Endothelial cell of umbilical vein (primary cell): ENCODE data around the gene MED25. TPM values are rescaled to one million over a fixed set of nuclear protein-coding genes. Genes with fewer than 3 reads are reported as not detected.

Experiments used
- BruUV-seq: library from RNA; stranded (reverse); fragments of 400-500 nt; replicated peaks from 2 replicates; lab custom pipeline; 2021; lab: Mats Ljungman, UMichigan
- CTCF ChIA-PET: fragments of 300-600, 350-600 bp; sonication (Branson Sonifier 250); formaldehyde crosslinking; loops from one replicate; lab custom pipeline; 2021; ENCODE audit warnings: antibody characterized with exemption, inconsistent platforms; lab: Charles Lee
- POLR2A ChIA-PET: fragments of 300-600, 350-600 bp; sonication (Branson Sonifier 250); formaldehyde crosslinking; loops from one replicate; lab custom pipeline; 2021; ENCODE audit warnings: antibody characterized with exemption, inconsistent platforms; lab: Charles Lee
- DNase-seq: peaks from one replicate; pipeline ENCODE4 v3.0.0-alpha.2; 2011; ENCODE audit warnings: low read depth, low spot score
- FAIRE-seq: peaks from 2 replicates; lab custom pipeline; 2011; peaks lifted over from hg19 to GRCh38; lab: Jason Lieb, UNC
- H2AFZ ChIP-seq: 2 replicates; pipeline ENCODE4 v1.6.0; 2012; ENCODE audit warnings: low read depth, low read length, control low read depth, inconsistent platforms
- H3K27ac ChIP-seq: 2 replicates; pipeline ENCODE4 v1.5.1; 2011; ENCODE audit warnings: low read depth, mild to moderate bottlenecking, control low read depth, low read length, moderate library complexity; ENCODE audit not compliant: insufficient read depth
- H3K27me3 ChIP-seq, 2 experiments: 2 replicates each; pipeline versions ENCODE4 v1.6.0 to v1.6.1; 2011; ENCODE audit warnings: low read length in 2 of 2, mixed read lengths in 1 of 2; ENCODE audit not compliant: control insufficient read depth in 2 of 2, insufficient read depth in 2 of 2
- H3K36me3 ChIP-seq, 2 experiments: 2 replicates in 1 of 2; 3 replicates in 1 of 2; pipeline ENCODE4 v1.5.1; 2011; ENCODE audit warnings: low read length in 2 of 2, mild to moderate bottlenecking in 1 of 2, moderate library complexity in 1 of 2; ENCODE audit not compliant: control insufficient read depth in 2 of 2, insufficient read depth in 2 of 2; ENCODE audit errors: extremely low read depth in 1 of 2
- H3K4me1 ChIP-seq: 3 replicates; pipeline ENCODE4 v1.5.1; 2011; ENCODE audit warnings: mild to moderate bottlenecking, low read length; ENCODE audit not compliant: control insufficient read depth, insufficient read depth; ENCODE audit errors: extremely low read depth
- H3K4me2 ChIP-seq: 2 replicates; pipeline ENCODE4 v1.6.1; 2011; ENCODE audit warnings: low read length, control low read depth, mixed read lengths; ENCODE audit not compliant: insufficient read depth
- H3K4me3 ChIP-seq, 3 experiments: fragments of 200-600 bp in 1 of 3; sonication (generic), shearing (Covaris generic) in 1 of 3; replicated peaks in 1 of 3; 2 replicates each; pipeline ENCODE4 v1.5.1; 2011 to 2016; ENCODE audit warnings: control low read depth in 3 of 3, low read length in 3 of 3, mild to moderate bottlenecking in 2 of 3, inconsistent platforms in 1 of 3, low read depth in 1 of 3, moderate library complexity in 1 of 3; ENCODE audit not compliant: insufficient read depth in 1 of 3
- H3K79me2 ChIP-seq: 2 replicates; pipeline ENCODE4 v1.6.0; 2012; ENCODE audit warnings: low read length, inconsistent platforms; ENCODE audit not compliant: control insufficient read depth, insufficient read depth
- H3K9ac ChIP-seq: replicated peaks from 2 replicates; pipeline ENCODE3; 2011; ENCODE audit warnings: low read length, control low read depth; ENCODE audit not compliant: insufficient read depth; ENCODE audit errors: extremely low read depth
- H3K9me1 ChIP-seq: replicated peaks from 3 replicates; pipeline ENCODE4 v1.6.0; 2011; ENCODE audit warnings: mild to moderate bottlenecking, low read length; ENCODE audit not compliant: control insufficient read depth, insufficient read depth; ENCODE audit errors: extremely low read depth
- H3K9me3 ChIP-seq: replicated peaks from 2 replicates; pipeline ENCODE4 v1.5.1; 2012; ENCODE audit warnings: low read length, inconsistent platforms; ENCODE audit not compliant: control insufficient read depth, insufficient read depth
- H4K20me1 ChIP-seq: replicated peaks from 2 replicates; pipeline ENCODE3; 2011; ENCODE audit warnings: mild to moderate bottlenecking, low read length; ENCODE audit not compliant: control insufficient read depth, insufficient read depth; ENCODE audit errors: extremely low read depth
- EZH2 ChIP-seq: IDR thresholded peaks from 2 replicates; pipeline ENCODE4 v1.6.1; 2012; ENCODE audit warnings: borderline replicate concordance, low read depth, mild to moderate bottlenecking, moderate library complexity, low read length, inconsistent platforms; ENCODE audit not compliant: severe bottlenecking
- FOS ChIP-seq: IDR thresholded peaks from 2 replicates; pipeline ENCODE4 v1.6.1; 2011; ENCODE audit warnings: mild to moderate bottlenecking, low read length, moderate library complexity, borderline replicate concordance; ENCODE audit not compliant: insufficient read depth
- GATA2 ChIP-seq: IDR thresholded peaks from 2 replicates; pipeline ENCODE4 v1.7.0; 2011; ENCODE audit warnings: low read depth, mild to moderate bottlenecking, moderate library complexity, mixed read lengths, low read length; ENCODE audit not compliant: insufficient read length, insufficient read depth
- JUN ChIP-seq: IDR thresholded peaks from 2 replicates; pipeline ENCODE4 v1.6.1; 2011; ENCODE audit warnings: borderline replicate concordance, low read depth; ENCODE audit not compliant: insufficient read length, insufficient read depth
- MYC ChIP-seq: IDR thresholded peaks from one replicate; pipeline ENCODE4 v1.6.1; 2011; ENCODE audit warnings: mild to moderate bottlenecking, low read depth, low read length
- POLR2A ChIP-seq: IDR thresholded peaks from 2 replicates; pipeline ENCODE4 v1.6.1; 2012; ENCODE audit warnings: low read depth, mild to moderate bottlenecking, control low read depth, low read length
- POLR2AphosphoS5 ChIP-seq: IDR thresholded peaks from 2 replicates; pipeline ENCODE4 v1.6.1; 2012; ENCODE audit warnings: low read depth, mild to moderate bottlenecking, control low read depth, low read length, moderate library complexity; ENCODE audit not compliant: insufficient read depth
- dilution Hi-C: fragments of 300-500 bp; cut with MboI; formaldehyde crosslinking; loops from one replicate; pipeline ENCODE4 v1.15.0; 2019; ENCODE audit warnings: low sequenced_read_pairs; ENCODE audit not compliant: extremely low pct_ligation_motif_present
- intact Hi-C: fragments of 100-400 bp; cut with micrococcal nuclease; formaldehyde crosslinking; loops from one replicate; pipeline ENCODE4 v1.10.0; 2022
- microRNA-seq: library from miRNA; unstranded; fragments of <30 nt; microRNA quantifications from one replicate; pipeline ENCODE4 v1.2.0, GENCODE V29; 2021; ENCODE audit warnings: borderline number of aligned reads, borderline replicate concordance
- polyA plus RNA-seq, 4 experiments: library from polyadenylated mRNA; depleted of rRNA in 3 of 4; stranded (reverse) in 3 of 4; unstranded in 1 of 4; fragments of >200 nt; gene quantifications; 2 replicates each; pipeline versions ENCODE4 v1.2.1 to v1.2.3, GENCODE V29; 2011 to 2012; ENCODE audit warnings: missing spikeins in 1 of 4
- small RNA-seq: library from RNA; depleted of rRNA; stranded (forward); fragments of <200 nt; gene quantifications from one replicate; pipeline ENCODE3, GENCODE V24; 2012; ENCODE audit warnings: low replicate concordance, low read depth; ENCODE audit not compliant: insufficient read depth, insufficient read length
- total RNA-seq: library from RNA; stranded (reverse); gene quantifications from 2 replicates; pipeline ENCODE4 v1.2.3, GENCODE V29; 2021
- TF ChIP-seq, protein P1 (sequence below), 2 donors: IDR thresholded peaks; 1 replicate in 1 of 2; 2 replicates in 1 of 2; pipeline ENCODE4 v1.5.1; 2011; ENCODE audit warnings: low read length in 2 of 2, mild to moderate bottlenecking in 2 of 2, moderate library complexity in 2 of 2, control low read depth in 1 of 2, inconsistent platforms in 1 of 2, low read depth in 1 of 2; ENCODE audit not compliant: insufficient read depth in 1 of 2; ENCODE audit errors: extremely low read depth in 1 of 2
- TF ChIP-seq, protein P2 (sequence below): IDR thresholded peaks from 2 replicates; pipeline ENCODE4 v1.6.1; 2011; ENCODE audit not compliant: insufficient read depth, insufficient read length

The MED25 gene
- total and polyA plus RNA-seq, 2 donors (not counting 3 experiments of a cell fraction or from before 2014, with no cell fraction given) = 31.7 to 62.9 TPM

DNA sequence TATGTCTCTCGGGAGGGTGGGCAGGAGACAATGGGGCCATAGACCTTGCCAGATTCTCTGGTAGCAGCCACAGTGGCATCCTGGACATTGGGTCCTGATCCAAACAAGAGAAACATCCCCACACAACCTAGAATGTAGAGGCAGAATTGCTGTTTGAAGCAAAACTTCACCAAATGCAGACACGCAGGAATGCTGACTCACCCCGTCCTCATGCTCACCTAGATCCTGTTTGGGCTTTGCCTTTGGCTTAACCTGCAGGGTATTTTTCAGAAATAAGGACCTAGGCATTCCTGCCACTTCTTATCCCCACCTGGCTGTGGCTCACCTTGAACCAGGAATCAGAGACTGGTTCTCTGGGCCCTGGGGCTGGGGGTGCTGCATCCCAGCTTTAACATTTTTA is 66.7 kb downstream of the MED25 start:
- intact Hi-C loops (no loop called here), dilution Hi-C loops (no loop called here)
- Histone ChIP-seq H2AFZ (no peak overlapping the region), H3K27me3 (no peaks in the 10 kb centered on the region), H3K9ac (no peak overlapping the region), H3K36me3 (peaks cover 18 to 45% of the 10 kb centered on the region in 2 experiments), H3K27ac (no peak overlapping the region), H3K4me2 (no peak overlapping the region), H3K4me3 (no peak overlapping the region), H3K4me1 (no peaks in the 10 kb centered on the region), H3K9me1 (no peaks in the 10 kb centered on the region), H3K9me3 (no peaks in the 10 kb centered on the region), H3K79me2 (no peaks in the 10 kb centered on the region), H4K20me1 (no peaks in the 10 kb centered on the region)
- POLR2A ChIA-PET = no interaction called here
- DNase-seq (no peak), FAIRE-seq (no peak)
- no TSS peak for BruUV-seq
- TF ChIP-seq, protein P1, sequence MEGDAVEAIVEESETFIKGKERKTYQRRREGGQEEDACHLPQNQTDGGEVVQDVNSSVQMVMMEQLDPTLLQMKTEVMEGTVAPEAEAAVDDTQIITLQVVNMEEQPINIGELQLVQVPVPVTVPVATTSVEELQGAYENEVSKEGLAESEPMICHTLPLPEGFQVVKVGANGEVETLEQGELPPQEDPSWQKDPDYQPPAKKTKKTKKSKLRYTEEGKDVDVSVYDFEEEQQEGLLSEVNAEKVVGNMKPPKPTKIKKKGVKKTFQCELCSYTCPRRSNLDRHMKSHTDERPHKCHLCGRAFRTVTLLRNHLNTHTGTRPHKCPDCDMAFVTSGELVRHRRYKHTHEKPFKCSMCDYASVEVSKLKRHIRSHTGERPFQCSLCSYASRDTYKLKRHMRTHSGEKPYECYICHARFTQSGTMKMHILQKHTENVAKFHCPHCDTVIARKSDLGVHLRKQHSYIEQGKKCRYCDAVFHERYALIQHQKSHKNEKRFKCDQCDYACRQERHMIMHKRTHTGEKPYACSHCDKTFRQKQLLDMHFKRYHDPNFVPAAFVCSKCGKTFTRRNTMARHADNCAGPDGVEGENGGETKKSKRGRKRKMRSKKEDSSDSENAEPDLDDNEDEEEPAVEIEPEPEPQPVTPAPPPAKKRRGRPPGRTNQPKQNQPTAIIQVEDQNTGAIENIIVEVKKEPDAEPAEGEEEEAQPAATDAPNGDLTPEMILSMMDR (IDR thresholded peaks at IDR 0.05; ENCODE audit: extremely low read depth in 1 of 2, insufficient read depth in 1 of 2, low read depth in 1 of 2, low read length in 2 of 2) = no peak
- TF ChIP-seq JUN (no peak), POLR2A (no peak), FOS (no peak), MYC (no peak), POLR2AphosphoS5 (no peak), GATA2 (no peak), EZH2 (no peak)
- TF ChIP-seq, protein P2, sequence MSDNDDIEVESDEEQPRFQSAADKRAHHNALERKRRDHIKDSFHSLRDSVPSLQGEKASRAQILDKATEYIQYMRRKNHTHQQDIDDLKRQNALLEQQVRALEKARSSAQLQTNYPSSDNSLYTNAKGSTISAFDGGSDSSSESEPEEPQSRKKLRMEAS = no peak
- CTCF ChIA-PET = no interaction called here

Small RNA genes within 50 kb of the gene (microRNA-seq; reads per million reads assigned to microRNA genes)
- gene MIR4749 (2.3 reads per million), gene MIR6799 (not detected), gene MIR6800 (not detected)

Small RNA genes within 50 kb of the gene (small RNA-seq; reads per million reads assigned to genes)
- gene MIR4749 = not detected
- not detected for gene MIR6799

Other genes with a start within 250 kb of the MED25 start
- 77.5 and 79.8 TPM in 2 replicates for gene NOSIP, start 237.7 kb upstream of the MED25 start, total RNA-seq
- 128 and 199 TPM in 2 replicates for gene NOSIP, start 237.7 kb upstream of the MED25 start, polyA plus RNA-seq
- gene PRRG2, start 237.0 kb upstream of the MED25 start, total RNA-seq = 1.5 and 2.6 TPM in 2 replicates
- 2.9 and 3.0 TPM in 2 replicates for gene PRRG2, start 237.0 kb upstream of the MED25 start, polyA plus RNA-seq
- gene PRR12, start 227.1 kb upstream of the MED25 start, total RNA-seq = 35.6 and 37.0 TPM in 2 replicates
- 1.6 and 1.9 TPM in 2 replicates for gene PRR12, start 227.1 kb upstream of the MED25 start, polyA plus RNA-seq
- 84.8 and 89.5 TPM in 2 replicates for gene RRAS, start 178.1 kb upstream of the MED25 start, total RNA-seq
- 250 and 329 TPM in 2 replicates for gene RRAS, start 178.1 kb upstream of the MED25 start, polyA plus RNA-seq
- 75.8 and 83.8 TPM in 2 replicates for gene SCAF1, start 176.1 kb upstream of the MED25 start, total RNA-seq
- gene SCAF1, start 176.1 kb upstream of the MED25 start, polyA plus RNA-seq = 9.6 and 13.3 TPM in 2 replicates
- gene IRF3, start 152.4 kb upstream of the MED25 start, total RNA-seq = 73.5 and 79.1 TPM in 2 replicates
- gene IRF3, start 152.4 kb upstream of the MED25 start, polyA plus RNA-seq = 64.8 and 92.1 TPM in 2 replicates
- gene BCL2L12, start 152.4 kb upstream of the MED25 start, total RNA-seq = 52.4 and 58.5 TPM in 2 replicates
- gene BCL2L12, start 152.4 kb upstream of the MED25 start, polyA plus RNA-seq = 49.8 and 62.2 TPM in 2 replicates
- 234 and 242 TPM in 2 replicates for gene PRMT1, start 141.0 kb upstream of the MED25 start, total RNA-seq
- gene PRMT1, start 141.0 kb upstream of the MED25 start, polyA plus RNA-seq = 542 and 599 TPM in 2 replicates
- 3.3 and 4.4 TPM in 2 replicates for gene ADM5, start 128.7 kb upstream of the MED25 start, total RNA-seq
- gene ADM5, start 128.7 kb upstream of the MED25 start, polyA plus RNA-seq = 3.3 and 4.5 TPM in 2 replicates
- 24.7 and 45.7 TPM in 2 replicates for gene CPT1C, start 127.2 kb upstream of the MED25 start, total RNA-seq
- 80.8 and 88.3 TPM in 2 replicates for gene CPT1C, start 127.2 kb upstream of the MED25 start, polyA plus RNA-seq
- gene TSKS, start 55.0 kb upstream of the MED25 start, total RNA-seq = not detected in 2 replicates
- 0.03 TPM in 1 of 2 replicates, not detected in the other for gene TSKS, start 55.0 kb upstream of the MED25 start, polyA plus RNA-seq
- 108 TPM in 2 replicates for gene AP2A1, start 51.3 kb upstream of the MED25 start, total RNA-seq
- gene AP2A1, start 51.3 kb upstream of the MED25 start, polyA plus RNA-seq = 113 and 114 TPM in 2 replicates
- gene FUZ, start 5.0 kb upstream of the MED25 start, total RNA-seq = 14.0 and 15.3 TPM in 2 replicates
- gene FUZ, start 5.0 kb upstream of the MED25 start, polyA plus RNA-seq = 12.3 and 14.5 TPM in 2 replicates
- 184 and 187 TPM in 2 replicates for gene PTOV1, start 32.9 kb downstream of the MED25 start, total RNA-seq
- gene PTOV1, start 32.9 kb downstream of the MED25 start, polyA plus RNA-seq = 116 and 125 TPM in 2 replicates
- gene PNKP, start 49.3 kb downstream of the MED25 start, total RNA-seq = 112 and 114 TPM in 2 replicates
- 39.4 and 48.4 TPM in 2 replicates for gene PNKP, start 49.3 kb downstream of the MED25 start, polyA plus RNA-seq
- 61.9 and 64.2 TPM in 2 replicates for gene AKT1S1, start 59.1 kb downstream of the MED25 start, total RNA-seq
- gene AKT1S1, start 59.1 kb downstream of the MED25 start, polyA plus RNA-seq = 68.3 and 76.8 TPM in 2 replicates
- gene TBC1D17, start 59.4 kb downstream of the MED25 start, total RNA-seq = 36.1 and 39.3 TPM in 2 replicates
- gene TBC1D17, start 59.4 kb downstream of the MED25 start, polyA plus RNA-seq = 34.2 and 37.4 TPM in 2 replicates
- 5.6 and 9.1 TPM in 2 replicates for gene IL4I1, start 78.6 kb downstream of the MED25 start, total RNA-seq
- 5.0 and 7.4 TPM in 2 replicates for gene IL4I1, start 78.6 kb downstream of the MED25 start, polyA plus RNA-seq
- 38.0 and 46.0 TPM in 2 replicates for gene ATF5, start 110.9 kb downstream of the MED25 start, total RNA-seq
- gene ATF5, start 110.9 kb downstream of the MED25 start, polyA plus RNA-seq = 23.2 and 30.4 TPM in 2 replicates
- 83.2 and 93.7 TPM in 2 replicates for gene NUP62, start 111.2 kb downstream of the MED25 start, total RNA-seq
- gene NUP62, start 111.2 kb downstream of the MED25 start, polyA plus RNA-seq = 28.8 and 32.0 TPM in 2 replicates
- gene SIGLEC11, start 142.9 kb downstream of the MED25 start, total RNA-seq = not detected in 2 replicates
- gene SIGLEC11, start 142.9 kb downstream of the MED25 start, polyA plus RNA-seq = not detected in 2 replicates
- 36.0 and 37.4 TPM in 2 replicates for gene VRK3, start 207.1 kb downstream of the MED25 start, total RNA-seq
- 14.6 and 20.4 TPM in 2 replicates for gene VRK3, start 207.1 kb downstream of the MED25 start, polyA plus RNA-seq
- 8.1 and 8.7 TPM in 2 replicates for gene ZNF473, start 207.7 kb downstream of the MED25 start, total RNA-seq
- gene ZNF473, start 207.7 kb downstream of the MED25 start, polyA plus RNA-seq = 3.0 and 3.8 TPM in 2 replicates